Islet of Langerhans (tissue), 1 donor: Measurements from ENCODE around the gene LRBA.

Experiments used
- FAIRE-seq: peaks from one replicate; lab custom pipeline; 2011; peaks lifted over from hg19 to GRCh38; lab: Jason Lieb, UNC

Gene LRBA

GRCh38 chr4:150358691-150359090 lies 656.4 kb downstream of the LRBA start:
- no peak for FAIRE-seq

GRCh38 chr4:150357829-150358228 lies 657.3 kb downstream of the LRBA start:
- no peak for FAIRE-seq

GRCh38 chr4:150355858-150356455 lies 659.1 kb downstream of the LRBA start:
- FAIRE-seq = peak; percentile 87

GRCh38 chr4:150355418-150355817 lies 659.7 kb downstream of the LRBA start:
- FAIRE-seq = no peak

GRCh38 chr4:150354214-150354796 lies 660.8 kb downstream of the LRBA start:
- FAIRE-seq = no peak

GRCh38 chr4:150348079-150348478 lies 667.0 kb downstream of the LRBA start:
- no peak for FAIRE-seq

GRCh38 chr4:150345207-150345744 lies 669.8 kb downstream of the LRBA start:
- FAIRE-seq = no peak

GRCh38 chr4:150343796-150344195 lies 671.3 kb downstream of the LRBA start:
- FAIRE-seq = no peak

GRCh38 chr4:150342945-150343344 lies 672.1 kb downstream of the LRBA start:
- no peak for FAIRE-seq

- FAIRE-seq = no peak
Observed at GRCh38 chr4:150337734-150338133, 677.4 kb downstream of the LRBA start.

- peak; percentile 61 for FAIRE-seq
Observed at GRCh38 chr4:150336676-150337412, 678.2 kb downstream of the LRBA start.

- FAIRE-seq = no peak
Observed at GRCh38 chr4:150332961-150333360, 682.1 kb downstream of the LRBA start.

GRCh38 chr4:150332086-150332485 lies 683.0 kb downstream of the LRBA start:
- FAIRE-seq = no peak

- FAIRE-seq = no peak
Observed at GRCh38 chr4:150329373-150329772, 685.7 kb downstream of the LRBA start.

GRCh38 chr4:150328496-150328895 lies 686.6 kb downstream of the LRBA start:
- FAIRE-seq = no peak

- no peak for FAIRE-seq
Observed at GRCh38 chr4:150327262-150327780, 687.8 kb downstream of the LRBA start.

GRCh38 chr4:150325872-150326271 lies 689.2 kb downstream of the LRBA start:
- no peak for FAIRE-seq

GRCh38 chr4:150323406-150324325 lies 691.4 kb downstream of the LRBA start:
- no peak for FAIRE-seq

GRCh38 chr4:150322646-150323045 lies 692.4 kb downstream of the LRBA start:
- no peak for FAIRE-seq

- FAIRE-seq = no peak
Observed at GRCh38 chr4:150321113-150321512, 694.0 kb downstream of the LRBA start.

GRCh38 chr4:150318971-150319370 lies 696.1 kb downstream of the LRBA start:
- no peak for FAIRE-seq

GRCh38 chr4:150318527-150318926 lies 696.6 kb downstream of the LRBA start:
- no peak for FAIRE-seq
